Choroid plexus epithelial cell (primary cell): Measurements from ENCODE around the gene C5.
A peak's percentile ranks its signal among the peaks of the same experiment; 100 is the strongest.

ENCODE experiments used
- DNase-seq: peaks from one replicate; pipeline ENCODE4 v3.0.0-alpha.2; 2010; ENCODE audit warnings: low read depth
- H3K4me3 ChIP-seq: 2 replicates; pipeline ENCODE4 v1.5.1; 2011; ENCODE audit warnings: low read depth, mild to moderate bottlenecking, control low read depth, low read length, moderate library complexity
- CTCF ChIP-seq: conservative IDR thresholded peaks from 2 replicates; pipeline ENCODE4 v1.5.1; 2011; ENCODE audit warnings: low read depth, mild to moderate bottlenecking, control low read depth, inconsistent platforms, low read length, moderate library complexity

C5 gene

DNA sequence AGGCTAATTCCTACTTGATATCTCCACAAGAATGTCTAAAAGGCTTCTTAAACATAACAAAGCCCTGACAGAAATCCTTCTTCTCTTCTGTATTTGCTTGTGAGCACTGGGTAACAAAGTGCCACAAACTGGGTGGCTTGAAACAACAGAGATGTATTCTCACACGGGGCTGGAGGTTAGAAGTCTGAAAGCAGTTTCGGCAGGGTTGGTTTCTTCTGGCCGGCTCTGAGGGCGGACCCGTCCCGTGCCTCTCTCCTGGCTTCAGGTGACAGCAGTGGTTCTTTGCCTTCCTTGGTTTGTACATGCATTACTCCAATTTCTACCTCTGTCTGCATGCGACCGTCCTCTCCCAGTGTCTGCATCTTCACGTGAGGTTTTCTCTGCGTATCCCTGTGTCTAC, 109.5 kb downstream of the C5 start:
- no peak for TF ChIP-seq CTCF
- DNase-seq = no peak
- H3K4me3 ChIP-seq = no peak overlapping the region

- no peak for DNase-seq
- H3K4me3 ChIP-seq = no peak overlapping the region
- TF ChIP-seq CTCF = no peak
These were observed 111.2 kb downstream of the C5 start for GRCh38 chr9:120938851-120939250.

DNA sequence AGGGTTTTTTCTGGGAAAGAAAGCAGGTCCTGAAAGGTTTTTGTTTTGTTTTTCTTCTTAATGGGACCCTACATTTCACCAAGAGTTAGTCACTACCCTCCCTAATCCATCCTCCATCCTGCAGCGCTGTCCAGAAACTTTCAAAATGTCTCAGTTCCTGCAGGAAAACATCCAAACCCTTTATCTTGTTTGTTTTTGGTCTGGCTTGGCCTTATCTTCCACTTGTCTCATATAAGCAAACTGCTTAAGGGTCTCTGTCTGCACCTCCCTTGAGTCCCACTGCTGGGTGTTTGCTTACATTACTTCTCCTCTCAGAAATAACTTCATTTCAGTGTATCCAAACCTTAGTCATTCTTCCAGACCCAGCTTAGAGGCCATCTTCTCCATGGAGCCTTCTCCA, 112.5 kb downstream of the C5 start:
- DNase-seq = no peak

DNA sequence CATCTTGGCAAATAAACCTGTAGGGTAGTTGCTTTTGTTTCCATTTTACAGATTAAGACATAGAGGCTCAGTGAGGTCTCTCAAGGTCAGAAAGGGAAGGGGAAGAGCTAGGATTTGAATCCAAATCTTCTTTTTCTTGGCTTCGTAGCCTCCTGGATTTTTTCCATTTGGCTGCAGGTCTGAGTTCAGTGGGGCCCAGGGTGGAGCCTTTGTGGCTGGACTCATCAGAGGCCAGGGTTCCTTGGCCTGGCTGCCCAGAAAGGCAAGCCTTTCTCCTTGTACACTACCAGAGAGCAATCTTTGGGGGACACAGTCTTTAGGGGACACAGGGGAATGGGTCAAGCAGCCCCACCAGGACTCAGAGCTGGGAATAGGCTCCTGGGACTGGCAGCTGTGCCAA, 112.9 kb downstream of the C5 start:
- no peak for DNase-seq
- no peak for TF ChIP-seq CTCF
- H3K4me3 ChIP-seq = no peak overlapping the region

More for the DNA sequence above, 112.5 kb downstream of the C5 start:
- H3K4me3 ChIP-seq = no peak overlapping the region
- no peak for TF ChIP-seq CTCF

GRCh38 chr9:120936764-120937122, 113.3 kb downstream of the C5 start:
- no peak for DNase-seq
- TF ChIP-seq CTCF = no peak

DNA sequence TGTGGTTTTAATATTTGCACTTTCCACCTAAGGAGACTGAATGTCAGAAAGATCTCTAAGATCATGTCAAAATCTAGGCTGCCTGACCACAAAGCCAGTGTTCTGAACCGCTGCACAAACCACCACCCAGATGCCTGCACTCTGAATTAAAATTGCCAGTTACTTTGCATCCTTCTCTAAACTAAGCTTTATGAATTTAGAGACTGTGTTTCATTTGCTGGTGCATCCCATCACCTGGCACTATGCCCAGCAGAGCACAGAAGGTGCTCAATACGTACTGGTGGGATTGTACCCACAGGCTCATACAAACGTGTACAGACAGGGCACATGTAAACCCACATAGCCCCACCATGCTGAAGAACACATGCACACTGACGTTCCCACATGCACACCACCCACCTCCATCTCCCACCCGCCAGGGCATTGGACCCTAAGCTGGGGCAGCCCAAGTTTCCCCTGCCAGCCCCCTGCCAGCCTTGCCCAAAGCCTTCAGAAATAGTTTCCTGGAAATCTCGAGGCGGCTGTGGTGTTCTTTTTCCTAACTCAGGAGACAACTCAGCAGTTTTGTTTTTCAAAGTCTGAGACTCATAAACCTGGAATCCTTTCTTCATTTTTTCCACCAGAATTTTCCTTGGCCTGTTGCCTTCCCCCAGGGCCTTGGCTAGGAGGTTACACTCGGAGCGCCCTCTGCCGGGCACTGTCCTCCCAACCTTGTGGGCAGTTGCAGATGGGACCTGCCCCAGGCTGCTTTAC, 113.9 kb downstream of the C5 start:
- TF ChIP-seq CTCF = peak; percentile 98
- peak overlapping the region; percentile 45 for H3K4me3 ChIP-seq
- DNase-seq = peak; percentile 97

More at GRCh38 chr9:120936764-120937122, 113.3 kb downstream of the C5 start:
- H3K4me3 ChIP-seq = no peak overlapping the region

- TF ChIP-seq CTCF = no peak
- H3K4me3 ChIP-seq = no peak overlapping the region
- peak; percentile 92 for DNase-seq
These were observed 114.7 kb downstream of the C5 start for GRCh38 chr9:120935383-120935857.
